PFSK-1 (cell line): ENCODE data around the gene FOXN3.

Experiments used
- FOXP2 ChIP-seq: optimal IDR thresholded peaks from 2 replicates; pipeline ENCODE3; 2011; ENCODE audit warnings: borderline replicate concordance, control low read depth, inconsistent platforms; ENCODE audit not compliant: insufficient read depth; ENCODE audit errors: extremely low read length, extremely low read depth
- POLR2AphosphoS5 ChIP-seq: IDR thresholded peaks from 2 replicates; pipeline ENCODE4 v1.6.1; 2012; ENCODE audit warnings: low read depth, mild to moderate bottlenecking, control low read depth, low read length, moderate library complexity
- REST ChIP-seq, 2 experiments: IDR thresholded peaks; 2 replicates each; pipeline versions ENCODE4 v1.6.1 to v1.8.0; 2011 to 2012; ENCODE audit warnings: low read depth in 2 of 2, low read length in 2 of 2, control low read depth in 1 of 2, inconsistent platforms in 1 of 2, mild to moderate bottlenecking in 1 of 2, moderate library complexity in 1 of 2; ENCODE audit not compliant: insufficient read depth in 1 of 2
- SIN3A ChIP-seq: IDR thresholded peaks from 2 replicates; pipeline ENCODE4 v1.6.1; 2012; ENCODE audit warnings: mild to moderate bottlenecking, low read length, moderate library complexity, borderline replicate concordance; ENCODE audit not compliant: insufficient read depth
- TAF1 ChIP-seq: IDR thresholded peaks from 2 replicates; pipeline ENCODE4 v1.6.1; 2012; ENCODE audit warnings: low read length, control low read depth, borderline replicate concordance; ENCODE audit not compliant: insufficient read depth

Gene FOXN3

GRCh38 chr14:89114109-89114508, 302.9 kb downstream of the FOXN3 start:
- TF ChIP-seq TAF1, result no peak
- no peak for TF ChIP-seq SIN3A
- no peak for TF ChIP-seq POLR2AphosphoS5
- no peak for TF ChIP-seq FOXP2
- no peak for TF ChIP-seq REST (IDR thresholded peaks at IDR 0.05; ENCODE audit: insufficient read depth in 1 of 2, low read depth in 2 of 2, low read length in 2 of 2)

- no peak for TF ChIP-seq FOXP2
- TF ChIP-seq SIN3A, result no peak
- no peak for TF ChIP-seq REST (IDR thresholded peaks at IDR 0.05; ENCODE audit: insufficient read depth in 1 of 2, low read depth in 2 of 2, low read length in 2 of 2)
- no peak for TF ChIP-seq TAF1
- TF ChIP-seq POLR2AphosphoS5, result no peak
These were observed 304.3 kb downstream of the FOXN3 start for GRCh38 chr14:89112720-89113119.

DNA sequence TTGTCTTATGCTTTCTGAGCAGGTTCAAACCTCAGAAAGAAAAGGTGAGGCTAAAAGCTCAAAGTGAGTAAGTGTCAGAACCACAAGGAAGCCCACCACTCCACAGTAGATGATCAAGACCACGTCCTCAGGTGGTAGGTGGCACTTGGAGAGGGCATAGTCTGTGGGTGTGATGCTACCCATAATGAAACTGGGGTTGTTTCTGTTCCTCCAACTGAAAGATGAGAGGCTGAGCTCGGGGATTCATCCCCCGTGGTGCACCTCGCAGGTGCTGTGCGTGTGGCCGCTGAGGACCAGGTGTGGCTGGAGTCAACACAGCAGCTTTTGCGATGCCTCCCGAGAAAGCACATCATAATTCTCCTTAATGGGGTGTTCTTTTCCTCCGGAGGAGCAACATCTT, 306.9 kb downstream of the FOXN3 start:
- TF ChIP-seq POLR2AphosphoS5, result no peak
- TF ChIP-seq TAF1, result no peak
- TF ChIP-seq FOXP2, result no peak
- no peak for TF ChIP-seq SIN3A
- no peak for TF ChIP-seq REST (IDR thresholded peaks at IDR 0.05; ENCODE audit: insufficient read depth in 1 of 2, low read depth in 2 of 2, low read length in 2 of 2)

DNA sequence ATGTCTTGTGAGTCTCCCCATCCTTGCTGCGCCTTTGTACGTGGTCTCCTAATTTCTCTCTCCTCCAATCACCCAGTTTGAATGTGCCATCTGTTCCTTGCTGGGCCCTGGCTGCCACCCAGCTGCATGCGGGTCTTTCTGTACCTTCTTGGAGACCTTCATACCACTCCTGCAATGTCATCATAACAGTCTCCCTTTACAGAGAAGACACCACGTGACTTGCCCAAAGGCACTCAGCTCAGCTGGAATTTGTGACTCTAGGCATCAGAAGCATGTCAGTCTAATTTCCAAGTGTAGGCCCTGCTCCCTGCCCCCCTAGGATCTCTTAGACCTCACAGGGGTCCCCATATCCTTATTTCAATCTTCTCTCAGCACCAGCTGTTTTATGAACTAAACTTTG, 308.4 kb downstream of the FOXN3 start:
- TF ChIP-seq SIN3A, result no peak
- TF ChIP-seq REST (IDR thresholded peaks at IDR 0.05; ENCODE audit: insufficient read depth in 1 of 2, low read depth in 2 of 2, low read length in 2 of 2), result no peak
- no peak for TF ChIP-seq TAF1
- no peak for TF ChIP-seq FOXP2
- no peak for TF ChIP-seq POLR2AphosphoS5

GRCh38 chr14:89107626-89108025, 309.4 kb downstream of the FOXN3 start:
- TF ChIP-seq POLR2AphosphoS5 (no peak), REST (IDR thresholded peaks at IDR 0.05; ENCODE audit: insufficient read depth in 1 of 2, low read depth in 2 of 2, low read length in 2 of 2) (no peak), TAF1 (no peak), SIN3A (no peak), FOXP2 (no peak)
